Choroid plexus epithelial cell (primary cell): Measurements from ENCODE around the gene SSRP1.
A peak's percentile ranks its signal among the peaks of the same experiment; 100 is the strongest.

Source experiments
- DNase-seq: peaks from one replicate; pipeline ENCODE4 v3.0.0-alpha.2; 2010; ENCODE audit warnings: low read depth
- H3K4me3 ChIP-seq: 2 replicates; pipeline ENCODE4 v1.5.1; 2011; ENCODE audit warnings: low read depth, mild to moderate bottlenecking, control low read depth, low read length, moderate library complexity
- CTCF ChIP-seq: conservative IDR thresholded peaks from 2 replicates; pipeline ENCODE4 v1.5.1; 2011; ENCODE audit warnings: low read depth, mild to moderate bottlenecking, control low read depth, inconsistent platforms, low read length, moderate library complexity

SSRP1 gene

GRCh38 chr11:57335343-57336110 is at the start of gene SSRP1:
Gene SSRP1, minus strand, starts transcription at chr11:57335892. Its CDS starts 771 bp downstream, at chr11:57335121.
- DNase-seq: peak; percentile 86
- no peak for TF ChIP-seq CTCF
- peak within 1 kb of the TSS; percentile 79 for H3K4me3 ChIP-seq

DNA sequence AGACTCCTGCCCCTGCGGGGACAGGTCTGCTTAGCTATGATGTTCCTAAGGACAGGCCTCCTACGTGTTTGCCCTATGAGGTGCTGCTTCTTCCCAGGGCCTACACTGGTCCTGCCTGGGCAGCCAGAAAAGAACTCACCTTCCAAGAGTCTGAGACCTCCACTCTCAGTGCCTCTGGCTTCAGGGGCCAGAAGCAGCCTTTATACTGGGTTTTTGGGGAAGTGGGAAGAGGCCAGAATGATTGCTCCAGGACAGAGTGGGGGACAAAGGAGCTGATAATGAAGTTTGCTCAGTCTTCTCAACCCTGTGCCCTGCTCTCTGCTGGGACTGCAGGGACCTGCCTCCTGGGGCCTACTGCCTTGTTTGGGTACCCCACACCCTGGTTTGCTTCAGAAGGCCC is 45.3 kb upstream of the SSRP1 start, which contains the start of gene PRG3:
TSS of gene PRG3 (minus strand) at position 176 of the 400 bp plus-strand sequence. CDS start 442 bp downstream, outside the sequence.
- no peak for TF ChIP-seq CTCF
- no peak for DNase-seq
- H3K4me3 ChIP-seq: no peak within 1 kb of the TSS

- DNase-seq: peak; percentile 39
- TF ChIP-seq CTCF: no peak
- no peak overlapping the region for H3K4me3 ChIP-seq
Measured at GRCh38 chr11:57379732-57380131, 44.0 kb upstream of the SSRP1 start.

GRCh38 chr11:57378186-57378585 is 42.5 kb upstream of the SSRP1 start:
- TF ChIP-seq CTCF: no peak
- H3K4me3 ChIP-seq: no peak overlapping the region
- DNase-seq: no peak

- TF ChIP-seq CTCF: no peak
- no peak for DNase-seq
- H3K4me3 ChIP-seq: no peak overlapping the region
Measured at GRCh38 chr11:57377107-57377506, 41.4 kb upstream of the SSRP1 start.

GRCh38 chr11:57376095-57377090 is 40.7 kb upstream of the SSRP1 start:
- no peak for TF ChIP-seq CTCF
- H3K4me3 ChIP-seq: no peak overlapping the region
- no peak for DNase-seq
